Activated CD4-positive, alpha-beta T cell treated with anti-CD3 and anti-CD28 coated beads, Interleukin-2, amount 10 ng/mL, durations not matched to agents 7 days and 5 days (primary cell): ENCODE data around the gene UQCRHL. TPM values are rescaled to one million over a fixed set of nuclear protein-coding genes. Genes with fewer than 3 reads are reported as not detected.
"Not testable (repeated sequence)": the region's sequence is repeated elsewhere in the genome, so short reads cannot be mapped to it uniquely, and the experiment has no call there.

Experiments used
- CTCF ChIA-PET: fragments of 350-600 bp; sonication (Branson Sonifier 250); formaldehyde crosslinking; loops from one replicate; lab custom pipeline; 2021; ENCODE audit warnings: antibody characterized with exemption; lab: Charles Lee
- POLR2A ChIA-PET: fragments of 350-600 bp; sonication (Branson Sonifier 250); formaldehyde crosslinking; loops from one replicate; lab custom pipeline; 2021; ENCODE audit warnings: antibody characterized with exemption; lab: Charles Lee
- DNase-seq: peaks from one replicate; pipeline ENCODE4 v3.0.0-alpha.2; 2020
- H3K27ac Mint-ChIP-seq: one replicate; pipeline ENCODE4 v1.8.0; 2021; ENCODE audit warnings: mild to moderate bottlenecking, moderate library complexity, mixed read lengths
- H3K27me3 Mint-ChIP-seq: one replicate; pipeline ENCODE4 v1.8.0; 2021; ENCODE audit warnings: mixed read lengths
- H3K36me3 Mint-ChIP-seq: one replicate; pipeline ENCODE4 v1.8.0; 2021; ENCODE audit warnings: low read depth, mixed read lengths
- H3K4me1 Mint-ChIP-seq: one replicate; pipeline ENCODE4 v1.8.0; 2021; ENCODE audit warnings: mixed read lengths
- H3K4me3 Mint-ChIP-seq: one replicate; pipeline ENCODE4 v1.8.0; 2021; ENCODE audit warnings: mild to moderate bottlenecking, moderate library complexity, mixed read lengths
- H3K9me3 Mint-ChIP-seq: one replicate; pipeline ENCODE4 v1.8.0; 2021; ENCODE audit warnings: mixed read lengths
- total RNA-seq, 2 experiments: library from RNA; stranded (reverse); gene quantifications; one replicate each; pipeline ENCODE4 v1.2.3, GENCODE V29; 2021

Gene UQCRHL
- 1 to 10 TPM; 1.1 to 1.8 TPM for total RNA-seq

DNA sequence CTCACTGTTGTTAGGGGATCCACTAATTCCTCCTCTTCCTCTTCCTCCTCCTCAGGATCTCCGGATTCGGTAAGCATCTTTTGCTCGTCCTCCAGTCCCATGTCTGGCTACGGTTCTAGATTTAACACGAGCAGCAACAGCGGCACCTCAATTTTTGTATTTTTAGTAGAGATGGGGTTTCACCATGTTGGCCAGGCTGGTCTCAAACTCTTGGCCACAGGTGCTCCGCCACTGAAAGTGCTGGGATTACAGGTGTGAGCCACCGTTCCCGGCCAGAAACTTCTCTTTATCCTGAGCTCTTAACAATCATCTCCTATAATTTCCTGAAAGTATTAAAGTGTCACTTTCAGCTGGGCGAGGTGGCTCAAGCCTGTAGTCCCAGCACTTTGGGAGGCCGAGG is at the start of gene UQCRHL:
UQCRHL (minus strand) TSS at position 101 of the 400 bp plus-strand sequence; CDS start at position 101, 0 bp downstream.
- H3K4me3 Mint-ChIP-seq, H3K4me1 Mint-ChIP-seq, POLR2A ChIA-PET, H3K27me3 Mint-ChIP-seq, H3K36me3 Mint-ChIP-seq, H3K27ac Mint-ChIP-seq, H3K9me3 Mint-ChIP-seq, DNase-seq: not testable (repeated sequence)
- CTCF ChIA-PET: interaction anchor here (1.2 kb wide), 1 partner anchor 16 kb away, joined by 3 read pairs; no protein-coding TSS in a partner anchor

DNA sequence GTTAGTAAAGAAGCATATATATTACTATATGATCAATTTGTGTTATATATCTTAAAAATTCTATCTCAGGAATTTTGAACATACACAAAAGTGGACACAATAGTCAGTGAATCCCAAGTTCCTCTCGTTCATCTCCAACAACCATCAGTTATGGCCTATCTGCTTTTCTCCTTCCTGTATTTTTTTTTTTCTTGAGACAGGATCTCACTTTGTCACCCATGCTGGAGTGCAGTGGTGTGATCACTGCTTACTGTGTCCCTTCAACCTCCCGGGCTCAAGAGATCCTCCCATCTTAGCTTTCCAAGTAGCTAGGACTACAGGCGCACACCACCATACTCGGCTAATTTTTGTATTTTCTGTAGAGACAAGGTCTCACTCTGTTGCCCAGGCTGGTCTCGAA is 49.4 kb upstream of the UQCRHL start:
- peaks cover 18% of the 10 kb centered on the region for H3K4me1 Mint-ChIP-seq
- POLR2A ChIA-PET: no interaction called here
- H3K27ac Mint-ChIP-seq: no peak overlapping the region
- CTCF ChIA-PET: interaction anchor here (0.7 to 1.3 kb wide), 2 partner anchors 10 to 291 kb away, joined by 3 to 4 read pairs; no protein-coding TSS in a partner anchor
- peaks cover 1% of the 10 kb centered on the region for H3K36me3 Mint-ChIP-seq
- H3K4me3 Mint-ChIP-seq: no peak overlapping the region
- H3K27me3 Mint-ChIP-seq: no peaks in the 10 kb centered on the region
- no peaks in the 10 kb centered on the region for H3K9me3 Mint-ChIP-seq
- no peak for DNase-seq

GRCh38 chr1:15852828-15853302 is 45.4 kb upstream of the UQCRHL start:
- Mint-ChIP-seq H3K27me3 (no peaks in the 10 kb centered on the region), H3K36me3 (peaks cover 14% of the 10 kb centered on the region), H3K4me3 (no peak overlapping the region), H3K27ac (no peak overlapping the region), H3K9me3 (no peaks in the 10 kb centered on the region), H3K4me1 (peaks cover 36% of the 10 kb centered on the region)
- ChIA-PET CTCF (no interaction called here), POLR2A (no interaction called here)
- DNase-seq: no peak

DNA sequence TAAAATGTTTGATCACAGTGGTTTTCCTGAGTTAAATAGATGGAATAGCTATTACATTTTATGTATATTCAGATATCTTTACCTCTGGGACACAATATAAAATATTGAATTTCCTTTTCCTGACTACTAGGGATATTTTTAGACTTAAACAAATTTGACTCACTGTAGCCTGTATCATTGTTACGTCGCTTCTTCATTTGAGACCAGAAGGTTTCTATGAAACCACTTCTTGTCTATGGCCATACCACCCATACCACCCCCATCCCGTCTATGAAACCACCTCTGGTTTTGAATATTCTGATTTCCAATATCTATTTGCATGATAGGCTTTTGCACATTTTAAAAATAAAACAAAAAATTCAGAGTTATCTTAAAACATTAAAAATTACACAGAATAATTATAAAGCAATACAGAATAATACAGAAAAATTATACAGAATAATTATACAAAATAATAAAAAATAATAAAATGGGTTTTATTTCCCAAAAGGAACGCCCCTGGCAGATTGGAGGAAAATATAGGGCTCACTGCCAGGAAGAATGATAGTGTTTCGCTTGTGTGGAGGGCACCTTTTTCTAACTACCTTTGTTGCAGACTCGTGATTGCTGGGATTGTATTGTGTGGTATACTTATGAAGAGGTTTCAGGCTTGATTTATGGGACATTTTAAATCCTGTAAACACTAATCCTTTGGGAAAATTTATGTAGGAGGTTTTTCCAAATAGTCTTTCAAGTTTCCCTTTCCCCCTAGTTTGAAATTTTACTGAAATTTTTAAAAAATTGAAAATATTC is 44.8 kb upstream of the UQCRHL start:
- no peak for DNase-seq
- H3K9me3 Mint-ChIP-seq: no peaks in the 10 kb centered on the region
- CTCF ChIA-PET: interaction anchor here (0.6 kb wide), 1 partner anchor 122 kb away, joined by 3 read pairs; no protein-coding TSS in a partner anchor
- H3K27ac Mint-ChIP-seq: no peak overlapping the region
- no peak overlapping the region for H3K4me3 Mint-ChIP-seq
- POLR2A ChIA-PET: no interaction called here
- H3K27me3 Mint-ChIP-seq: no peaks in the 10 kb centered on the region
- H3K36me3 Mint-ChIP-seq: peaks cover 14% of the 10 kb centered on the region
- peaks cover 36% of the 10 kb centered on the region for H3K4me1 Mint-ChIP-seq

GRCh38 chr1:15851210-15852035 is 44.0 kb upstream of the UQCRHL start:
- no peak for DNase-seq
- CTCF ChIA-PET: interaction anchor here (0.6 kb wide), 1 partner anchor 123 kb away, joined by 3 read pairs; no protein-coding TSS in a partner anchor
- Mint-ChIP-seq H3K4me1 (peaks cover 36% of the 10 kb centered on the region), H3K27ac (no peak overlapping the region), H3K4me3 (no peak overlapping the region), H3K27me3 (no peaks in the 10 kb centered on the region), H3K9me3 (no peaks in the 10 kb centered on the region), H3K36me3 (peaks cover 14% of the 10 kb centered on the region)
- POLR2A ChIA-PET: no interaction called here

GRCh38 chr1:15850471-15851001 is 43.1 kb upstream of the UQCRHL start:
- Mint-ChIP-seq H3K4me3 (peak overlapping the region; percentile 65), H3K27ac (no peak overlapping the region), H3K27me3 (no peaks in the 10 kb centered on the region), H3K4me1 (peaks cover 42% of the 10 kb centered on the region), H3K36me3 (peaks cover 14% of the 10 kb centered on the region), H3K9me3 (no peaks in the 10 kb centered on the region)
- ChIA-PET CTCF (interaction anchor here (0.6 kb wide), 3 partner anchors 19 to 149 kb away, joined by 3 read pairs; no protein-coding TSS in a partner anchor), POLR2A (interaction anchor here (0.7 to 1.1 kb wide), 3 partner anchors 18 to 232 kb away, joined by 3 read pairs; no protein-coding TSS in a partner anchor)
- no peak for DNase-seq

DNA sequence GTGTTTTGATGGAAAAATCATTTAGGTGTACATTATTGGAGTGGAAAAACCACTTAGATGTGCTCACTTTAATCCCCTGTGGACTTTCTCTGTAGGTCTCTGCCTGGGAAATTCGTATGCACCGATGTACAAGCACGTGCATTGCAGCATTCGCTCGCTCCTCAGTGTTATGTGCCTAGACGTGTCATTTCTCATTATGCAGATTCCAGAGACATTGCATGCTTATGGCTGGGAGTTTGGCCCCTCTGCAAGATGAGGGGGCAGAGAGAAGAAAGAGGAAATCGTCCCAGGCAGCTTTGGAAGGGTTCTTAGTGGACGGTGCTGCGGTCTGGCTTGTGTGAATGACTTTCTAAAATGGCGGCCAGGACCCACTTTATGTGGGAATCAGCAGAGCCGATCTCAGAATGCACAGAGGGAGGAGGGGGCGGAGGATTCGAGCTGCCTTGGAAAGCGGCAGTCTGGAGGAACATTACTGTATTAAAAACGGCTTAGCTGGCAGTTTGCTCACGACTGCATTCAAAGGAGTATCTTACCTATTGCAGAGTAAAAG is 42.4 kb upstream of the UQCRHL start:
- Mint-ChIP-seq H3K27me3 (no peaks in the 10 kb centered on the region), H3K27ac (peak overlapping the region; percentile 94), H3K4me3 (peak overlapping the region; percentile 96), H3K36me3 (peaks cover 14% of the 10 kb centered on the region), H3K9me3 (no peaks in the 10 kb centered on the region), H3K4me1 (peaks cover 49% of the 10 kb centered on the region)
- ChIA-PET CTCF (interaction anchor here (0.6 to 2.3 kb wide), 6 partner anchors 11 to 270 kb away, joined by 3 to 10 read pairs (median 4); no protein-coding TSS in a partner anchor), POLR2A (interaction anchor here (0.7 to 1.1 kb wide), 3 partner anchors 17 to 232 kb away, joined by 3 read pairs; no protein-coding TSS in a partner anchor)
- DNase-seq: peak; percentile 16

DNA sequence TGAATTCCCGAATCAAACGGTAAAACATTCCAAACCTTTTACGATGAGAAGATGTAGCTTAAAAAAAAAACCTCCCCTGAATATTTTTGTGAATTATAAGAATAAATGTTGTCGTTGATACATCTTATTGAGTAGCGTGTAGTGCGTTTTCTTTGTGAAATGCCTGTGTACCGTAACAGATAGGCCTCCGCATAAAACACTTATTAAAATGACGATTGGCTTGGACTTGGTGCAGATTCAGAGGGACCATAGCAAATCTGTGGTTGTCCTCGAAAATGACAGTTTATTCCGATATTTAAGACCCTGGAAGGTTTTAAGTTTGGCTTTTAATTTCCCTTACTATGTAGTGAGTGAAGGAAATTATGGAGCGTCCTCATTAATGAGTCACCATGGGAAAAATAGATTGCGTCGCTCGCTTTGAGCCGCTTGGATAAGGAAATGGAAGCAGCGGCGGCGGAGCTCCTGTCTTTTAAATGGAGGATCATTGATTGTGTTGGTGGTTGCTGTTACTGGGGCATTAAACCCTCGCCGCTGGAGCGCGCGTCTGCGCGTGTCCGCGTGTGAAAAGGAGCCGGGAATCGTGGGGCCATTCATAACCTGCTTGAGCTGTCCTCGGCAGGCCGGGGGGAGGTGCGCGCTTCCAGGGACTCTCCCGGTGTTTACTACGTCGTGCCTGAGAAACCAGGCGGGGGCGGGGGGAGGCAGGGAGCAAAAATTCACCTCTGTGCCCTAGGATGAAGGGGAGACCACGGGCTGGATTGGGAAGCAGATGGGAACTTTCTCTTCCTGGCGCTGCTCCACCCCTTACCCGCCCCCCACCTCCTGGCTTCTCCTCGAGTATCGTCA is 41.7 kb upstream of the UQCRHL start:
- H3K4me3 Mint-ChIP-seq: peak overlapping the region; percentile 96
- H3K27me3 Mint-ChIP-seq: no peaks in the 10 kb centered on the region
- POLR2A ChIA-PET: interaction anchor here (0.6 to 1.1 kb wide), 3 partner anchors 15 to 36 kb away, joined by 3 read pairs; no protein-coding TSS in a partner anchor
- no peaks in the 10 kb centered on the region for H3K9me3 Mint-ChIP-seq
- peak overlapping the region; percentile 94 for H3K27ac Mint-ChIP-seq
- peak; percentile 66 for DNase-seq
- H3K4me1 Mint-ChIP-seq: peaks cover 49% of the 10 kb centered on the region
- CTCF ChIA-PET: interaction anchor here (0.7 to 2.3 kb wide), 5 partner anchors 11 to 181 kb away, joined by 4 to 10 read pairs (median 5); no protein-coding TSS in a partner anchor
- H3K36me3 Mint-ChIP-seq: peaks cover 14% of the 10 kb centered on the region

DNA sequence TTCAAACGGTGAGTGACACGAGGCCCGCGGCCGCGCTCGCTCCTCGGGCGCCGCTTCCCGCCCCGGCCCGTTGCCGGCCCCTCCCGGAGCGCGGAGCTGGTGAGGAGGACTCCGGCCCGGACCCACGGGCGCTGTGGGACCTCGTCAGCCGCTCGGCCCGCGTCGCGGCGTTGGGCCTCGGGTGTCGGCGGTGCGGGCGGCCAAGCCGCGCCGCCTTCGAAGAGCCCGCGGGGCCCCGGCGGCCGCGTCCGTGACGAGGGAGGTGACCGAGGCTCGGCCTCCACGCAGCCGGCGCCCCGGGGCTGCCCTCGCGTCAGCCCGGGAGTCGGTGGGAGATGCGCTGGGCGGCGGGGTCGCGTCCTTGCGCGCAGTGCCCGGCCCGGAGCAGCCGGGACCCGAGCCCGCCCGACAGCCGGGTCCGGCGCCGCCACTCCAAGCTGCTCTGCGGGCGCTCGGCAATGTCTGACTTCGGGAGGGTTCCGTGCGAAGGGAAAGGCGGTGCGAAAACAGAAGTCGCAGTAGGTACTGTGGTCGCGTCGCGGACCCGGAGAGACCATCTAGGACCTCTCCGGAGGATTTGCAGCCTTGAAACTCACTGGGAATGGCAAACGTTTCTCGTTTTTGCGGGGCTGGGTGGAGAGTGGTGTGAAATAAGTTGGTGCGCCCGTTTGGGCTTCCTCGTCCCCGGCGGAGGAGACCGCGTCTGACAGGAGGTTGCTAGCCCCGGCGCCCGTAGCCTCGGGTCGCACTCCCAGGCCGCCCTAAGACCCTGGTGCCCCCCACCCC is 40.9 kb upstream of the UQCRHL start:
- ChIA-PET CTCF (interaction anchor here (0.9 to 2.3 kb wide), 7 partner anchors 10 to 159 kb away, joined by 3 to 10 read pairs (median 5); no protein-coding TSS in a partner anchor), POLR2A (interaction anchor here (0.6 to 1.0 kb wide), 2 partner anchors 14 to 35 kb away, joined by 3 read pairs; no protein-coding TSS in a partner anchor)
- Mint-ChIP-seq H3K4me3 (peak overlapping the region; percentile 96), H3K36me3 (peaks cover 14% of the 10 kb centered on the region), H3K27ac (peak overlapping the region; percentile 94), H3K4me1 (peaks cover 52% of the 10 kb centered on the region), H3K9me3 (no peaks in the 10 kb centered on the region), H3K27me3 (no peaks in the 10 kb centered on the region)
- DNase-seq: peak; percentile 58

GRCh38 chr1:15847893-15848142 is 40.4 kb upstream of the UQCRHL start:
- no peaks in the 10 kb centered on the region for H3K27me3 Mint-ChIP-seq
- H3K9me3 Mint-ChIP-seq: no peaks in the 10 kb centered on the region
- H3K4me3 Mint-ChIP-seq: peak overlapping the region; percentile 91
- H3K4me1 Mint-ChIP-seq: peaks cover 51% of the 10 kb centered on the region
- H3K36me3 Mint-ChIP-seq: peaks cover 14% of the 10 kb centered on the region
- CTCF ChIA-PET: interaction anchor here (0.6 to 1.3 kb wide), 7 partner anchors 9 to 307 kb away, joined by 3 to 6 read pairs (median 5); no protein-coding TSS in a partner anchor
- peak overlapping the region; percentile 97 for H3K27ac Mint-ChIP-seq
- DNase-seq: no peak
- POLR2A ChIA-PET: interaction anchor here (0.7 to 1.0 kb wide), 3 partner anchors 14 to 39 kb away, joined by 3 to 5 read pairs (median 3); no protein-coding TSS in a partner anchor
